ENCODE data around the gene KRTAP10-3.

GRCh38 chr21:44603109-44603875, 44.7 kb upstream of the KRTAP10-3 start:
- TF ChIP-seq CTCF (IDR thresholded peaks at IDR 0.05) (no peak), POLR2A (IDR thresholded peaks at IDR 0.05) (no peak)
